ENCODE data around the gene DIO3.

- no peak for TF ChIP-seq ZMAT3 (CRISPR knock-in tag; conservative IDR thresholded peaks at IDR 0.05)
- no peak for TF ChIP-seq ATF3 (CRISPR knock-in tag; IDR thresholded peaks at IDR 0.05)
- no peak for TF ChIP-seq CTCF (CRISPR knock-in tag; IDR thresholded peaks at IDR 0.05)
- TF ChIP-seq POLR2A (IDR thresholded peaks at IDR 0.05; ENCODE audit: insufficient read depth in 1 of 2, low read depth in 2 of 2, low read length in 2 of 2), result no peak
- TF ChIP-seq ZBTB40 (IDR thresholded peaks at IDR 0.05), result no peak
- no peak for TF ChIP-seq ZBTB40 (CRISPR knock-in tag; IDR thresholded peaks at IDR 0.05)
- TF ChIP-seq FIP1L1 (IDR thresholded peaks at IDR 0.05; ENCODE audit: borderline replicate concordance, insufficient read depth, low read depth, low read length), result no peak
- no peak for TF ChIP-seq NR2C2 (CRISPR knock-in tag; IDR thresholded peaks at IDR 0.05; ENCODE audit: borderline replicate concordance)
- no peak for TF ChIP-seq SKI (IDR thresholded peaks at IDR 0.05; ENCODE audit: partially characterized antibody)
- no peak for TF ChIP-seq REPIN1 (CRISPR knock-in tag; IDR thresholded peaks at IDR 0.05; ENCODE audit: borderline replicate concordance, low read depth)
- TF ChIP-seq ZNF274 (CRISPR knock-in tag; IDR thresholded peaks at IDR 0.05), result no peak
- TF ChIP-seq PREB (CRISPR knock-in tag; IDR thresholded peaks at IDR 0.05), result no peak
Measured at GRCh38 chr14:101534198-101534597, 27.1 kb upstream of the DIO3 start.
